Vagina (tissue), 2 donors: ENCODE results near the gene SPRYD4.

Experiments
- POLR2A ChIP-seq, 2 donors: fragments of 450-650 bp; IDR thresholded peaks; one replicate each; pipeline ENCODE4 v1.6.1; 2017; ENCODE audit warnings: antibody characterized with exemption in 2 of 2, mild to moderate bottlenecking in 2 of 2, moderate library complexity in 2 of 2
- POLR2AphosphoS5 ChIP-seq, 2 donors: sonication (generic); formaldehyde crosslinking; IDR thresholded peaks; one replicate each; pipeline ENCODE4 v1.9.0; 2017; ENCODE audit warnings: antibody characterized with exemption in 2 of 2, mild to moderate bottlenecking in 2 of 2, low read depth in 1 of 2; ENCODE audit not compliant: insufficient read depth in 1 of 2
- TF ChIP-seq, protein P1 (sequence below), 3 experiments: fragments of 450-650 bp in 2 of 3; fragments of 200-600 bp in 1 of 3; sonication (generic) in 1 of 3; IDR thresholded peaks; one replicate each; pipeline ENCODE4 v1.5.1; 2017 to 2019; ENCODE audit warnings: antibody characterized with exemption in 3 of 3, mild to moderate bottlenecking in 2 of 3, moderate library complexity in 2 of 3

DNA sequence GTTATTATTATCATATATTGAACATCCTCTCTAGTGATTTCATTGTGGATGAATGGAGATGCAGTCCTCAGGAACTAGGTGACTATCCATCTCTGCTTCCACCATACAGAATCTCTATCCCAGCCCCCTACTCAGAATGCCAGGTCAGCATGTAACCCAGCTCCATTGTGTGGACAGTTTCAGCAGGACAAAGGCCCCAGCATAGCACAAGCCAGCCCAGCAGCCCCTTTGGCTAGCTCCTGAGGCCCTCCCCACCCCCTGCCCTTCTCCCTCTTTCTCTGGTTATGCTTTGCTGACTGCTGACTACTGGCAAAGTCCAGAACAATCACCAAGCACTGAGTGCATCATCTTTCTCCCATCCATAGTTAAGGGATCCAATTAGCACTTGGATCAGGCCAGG, 5.8 kb upstream of the SPRYD4 start:
- TF ChIP-seq, protein P1, sequence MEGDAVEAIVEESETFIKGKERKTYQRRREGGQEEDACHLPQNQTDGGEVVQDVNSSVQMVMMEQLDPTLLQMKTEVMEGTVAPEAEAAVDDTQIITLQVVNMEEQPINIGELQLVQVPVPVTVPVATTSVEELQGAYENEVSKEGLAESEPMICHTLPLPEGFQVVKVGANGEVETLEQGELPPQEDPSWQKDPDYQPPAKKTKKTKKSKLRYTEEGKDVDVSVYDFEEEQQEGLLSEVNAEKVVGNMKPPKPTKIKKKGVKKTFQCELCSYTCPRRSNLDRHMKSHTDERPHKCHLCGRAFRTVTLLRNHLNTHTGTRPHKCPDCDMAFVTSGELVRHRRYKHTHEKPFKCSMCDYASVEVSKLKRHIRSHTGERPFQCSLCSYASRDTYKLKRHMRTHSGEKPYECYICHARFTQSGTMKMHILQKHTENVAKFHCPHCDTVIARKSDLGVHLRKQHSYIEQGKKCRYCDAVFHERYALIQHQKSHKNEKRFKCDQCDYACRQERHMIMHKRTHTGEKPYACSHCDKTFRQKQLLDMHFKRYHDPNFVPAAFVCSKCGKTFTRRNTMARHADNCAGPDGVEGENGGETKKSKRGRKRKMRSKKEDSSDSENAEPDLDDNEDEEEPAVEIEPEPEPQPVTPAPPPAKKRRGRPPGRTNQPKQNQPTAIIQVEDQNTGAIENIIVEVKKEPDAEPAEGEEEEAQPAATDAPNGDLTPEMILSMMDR (IDR thresholded peaks at IDR 0.05), result no peak
- TF ChIP-seq POLR2A (IDR thresholded peaks at IDR 0.05) (no peak), POLR2AphosphoS5 (IDR thresholded peaks at IDR 0.05; ENCODE audit: insufficient read depth in 1 of 2, low read depth in 1 of 2) (no peak)
